HG02852 (cell line): ENCODE measurements around the gene ALS2CL.
"Not testable (repeated sequence)": the region's sequence is repeated elsewhere in the genome, so short reads cannot be mapped to it uniquely, and the experiment has no call there.

Source experiments
- ATAC-seq: cut with Tn5 transposase; IDR thresholded peaks from one replicate; pipeline ENCODE4 v1.9.1; 2021; ENCODE audit warnings: mild to moderate bottlenecking, moderate library complexity; ENCODE audit not compliant: unreplicated experiment

ALS2CL gene

GRCh38 chr3:46705022-46705530 is 11.6 kb upstream of the ALS2CL start:
- peak; percentile 59 for ATAC-seq

GRCh38 chr3:46704346-46704745 is 10.9 kb upstream of the ALS2CL start:
- not testable (repeated sequence) for ATAC-seq

- ATAC-seq, result no peak
Observed at GRCh38 chr3:46703013-46703520, 9.6 kb upstream of the ALS2CL start.

GRCh38 chr3:46702246-46703012 is 8.9 kb upstream of the ALS2CL start:
- no peak for ATAC-seq

GRCh38 chr3:46701181-46701939 is 7.9 kb upstream of the ALS2CL start, which contains the start of gene TMIE:
Gene TMIE, plus strand, starts transcription at chr3:46701392. Its CDS starts 96 bp downstream, at chr3:46701488.
- ATAC-seq, result no peak

GRCh38 chr3:46700772-46701171 is 7.3 kb upstream of the ALS2CL start:
- no peak for ATAC-seq

- no peak for ATAC-seq
Observed at GRCh38 chr3:46699676-46700523, 6.4 kb upstream of the ALS2CL start.

- ATAC-seq, result no peak
Observed at GRCh38 chr3:46695962-46696894, 2.7 kb upstream of the ALS2CL start.

- no peak for ATAC-seq
Observed at GRCh38 chr3:46695177-46695961, 1.9 kb upstream of the ALS2CL start.

- no peak for ATAC-seq
Observed at GRCh38 chr3:46694520-46694919, 1.0 kb upstream of the ALS2CL start.

GRCh38 chr3:46693892-46694226 is 380 bp upstream of the ALS2CL start:
- no peak for ATAC-seq

- no peak for ATAC-seq
Observed at GRCh38 chr3:46692566-46692990, 901 bp downstream of the ALS2CL start.

- ATAC-seq, result no peak
Observed at GRCh38 chr3:46690798-46691197, 2.7 kb downstream of the ALS2CL start.

GRCh38 chr3:46685446-46685845 is 8.0 kb downstream of the ALS2CL start:
- ATAC-seq, result no peak

GRCh38 chr3:46684891-46685290 is 8.6 kb downstream of the ALS2CL start:
- no peak for ATAC-seq

- ATAC-seq, result no peak
Observed at GRCh38 chr3:46682974-46683373, 10.5 kb downstream of the ALS2CL start.

GRCh38 chr3:46681856-46682540 is 11.5 kb downstream of the ALS2CL start:
- no peak for ATAC-seq

- no peak for ATAC-seq
Observed at GRCh38 chr3:46681387-46681786, 12.1 kb downstream of the ALS2CL start.
